NCI-H510A (cell line): ENCODE measurements around the gene STOM.

Experiments
- DNase-seq: peaks from one replicate; lab custom pipeline; 2025; lab: John Stamatoyannopoulos, UW

Gene STOM

GRCh38 chr9:121371495-121372061 is 1.5 kb upstream of the STOM start:
- no peak for DNase-seq

- no peak for DNase-seq
Measured at GRCh38 chr9:121368745-121369144, 1.3 kb downstream of the STOM start.

- DNase-seq = no peak
Measured at GRCh38 chr9:121368138-121368522, 1.9 kb downstream of the STOM start.

- no peak for DNase-seq
Measured at GRCh38 chr9:121367306-121368137, 2.5 kb downstream of the STOM start.

- no peak for DNase-seq
Measured at GRCh38 chr9:121366611-121367192, 3.3 kb downstream of the STOM start.

- no peak for DNase-seq
Measured at GRCh38 chr9:121365564-121365963, 4.5 kb downstream of the STOM start.

- no peak for DNase-seq
Measured at GRCh38 chr9:121364886-121365285, 5.2 kb downstream of the STOM start.

GRCh38 chr9:121364077-121364476 is 6.0 kb downstream of the STOM start:
- no peak for DNase-seq

GRCh38 chr9:121363622-121363961 is 6.5 kb downstream of the STOM start:
- no peak for DNase-seq

GRCh38 chr9:121362813-121363621 is 7.0 kb downstream of the STOM start:
- no peak for DNase-seq

GRCh38 chr9:121360601-121361374 is 9.3 kb downstream of the STOM start:
- DNase-seq = no peak

GRCh38 chr9:121359351-121360294 is 10.4 kb downstream of the STOM start:
- DNase-seq = no peak

GRCh38 chr9:121358751-121359150 is 11.3 kb downstream of the STOM start:
- no peak for DNase-seq

- DNase-seq = no peak
Measured at GRCh38 chr9:121357011-121357410, 13.0 kb downstream of the STOM start.

GRCh38 chr9:121354762-121355161 is 15.3 kb downstream of the STOM start:
- no peak for DNase-seq

GRCh38 chr9:121354141-121354540 is 15.9 kb downstream of the STOM start:
- no peak for DNase-seq

GRCh38 chr9:121353241-121354061 is 16.6 kb downstream of the STOM start:
- DNase-seq = no peak

GRCh38 chr9:121350993-121351561 is 19.0 kb downstream of the STOM start:
- DNase-seq = no peak

GRCh38 chr9:121350036-121350435 is 20.0 kb downstream of the STOM start:
- no peak for DNase-seq
